HG02610 (cell line): ENCODE data around the gene USP2.
"Not testable (repeated sequence)": the region's sequence is repeated elsewhere in the genome, so short reads cannot be mapped to it uniquely, and the experiment has no call there.

Experiments used
- ATAC-seq: cut with Tn5 transposase; IDR thresholded peaks from one replicate; pipeline ENCODE4 v1.9.1; 2021; ENCODE audit warnings: mild to moderate bottlenecking, moderate library complexity; ENCODE audit not compliant: unreplicated experiment

The USP2 gene

DNA sequence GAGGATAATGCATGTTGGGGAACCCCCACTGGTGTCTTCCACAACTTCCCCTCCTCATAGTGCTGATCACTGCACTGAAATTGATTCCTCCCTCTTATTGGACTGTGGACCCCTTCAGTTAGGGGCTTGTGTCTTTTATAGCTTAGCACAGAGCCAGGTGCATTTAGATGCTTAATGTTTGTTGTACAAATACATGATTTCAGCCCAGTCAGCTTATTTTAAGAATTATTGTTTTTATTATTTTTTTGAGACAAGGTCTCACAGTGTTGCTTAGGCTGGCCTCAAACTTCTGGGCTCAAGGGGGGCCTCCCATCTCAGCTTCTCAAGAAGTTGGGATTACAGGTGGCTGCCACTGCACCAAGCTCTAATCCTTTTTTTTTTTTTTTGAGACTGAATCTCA lies 33.2 kb upstream of the USP2 start:
- ATAC-seq = no peak

DNA sequence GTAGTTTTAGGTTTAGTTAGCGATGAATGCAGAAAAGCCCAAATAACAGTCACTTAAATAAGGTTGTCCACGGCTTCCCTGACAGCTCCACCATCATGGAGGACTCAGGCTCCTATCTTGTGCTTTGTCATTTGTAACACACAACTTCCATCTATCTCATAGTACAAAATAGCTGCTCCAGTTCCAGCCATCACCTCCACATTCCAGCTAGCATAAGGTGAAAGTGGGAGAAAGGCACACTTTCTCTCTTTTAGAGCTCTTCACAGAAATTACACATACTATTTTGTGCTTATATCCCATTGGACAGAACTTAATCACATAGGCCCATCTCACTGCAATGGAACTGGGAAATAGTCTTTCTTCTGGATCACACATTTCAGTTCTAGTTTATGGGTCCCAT lies 32.8 kb upstream of the USP2 start:
- ATAC-seq = no peak

DNA sequence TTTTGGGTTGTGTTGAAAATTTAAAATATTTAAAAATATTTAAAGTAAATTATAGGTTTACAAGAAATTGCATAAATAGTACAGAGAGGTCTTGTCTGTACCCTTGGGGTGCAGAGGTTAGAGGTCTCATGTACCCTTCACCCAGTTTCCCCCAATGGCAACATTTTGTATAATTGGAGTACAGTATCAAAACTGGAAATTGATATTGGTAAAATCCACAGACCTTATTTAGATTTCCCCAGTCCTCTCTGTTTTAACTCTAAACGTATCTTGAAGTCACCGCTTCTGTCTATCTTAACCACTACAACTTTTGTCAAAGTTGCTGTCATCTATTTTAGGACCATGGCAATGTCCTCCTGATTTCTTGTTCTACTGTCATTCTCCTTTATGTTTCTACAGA lies 30.6 kb upstream of the USP2 start:
- ATAC-seq = no peak

DNA sequence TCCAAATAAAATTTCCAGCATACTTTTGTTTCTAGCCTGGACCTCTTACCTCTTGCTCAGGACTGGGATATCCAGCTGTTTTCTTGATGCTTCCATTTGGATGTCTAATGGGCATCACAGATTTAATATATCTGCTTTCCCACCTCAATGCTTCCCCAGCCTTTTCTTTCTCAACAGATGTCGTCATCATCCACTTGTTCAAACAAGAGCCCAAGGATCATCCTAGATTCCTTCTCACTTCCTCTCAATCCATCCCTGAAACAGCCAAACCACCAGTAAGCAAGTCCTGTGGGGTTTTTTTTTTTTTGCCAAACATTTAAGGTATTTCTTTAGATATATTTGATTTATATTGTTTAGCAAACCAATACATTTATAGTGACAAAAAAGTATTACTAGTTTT lies 29.0 kb upstream of the USP2 start:
- no peak for ATAC-seq

DNA sequence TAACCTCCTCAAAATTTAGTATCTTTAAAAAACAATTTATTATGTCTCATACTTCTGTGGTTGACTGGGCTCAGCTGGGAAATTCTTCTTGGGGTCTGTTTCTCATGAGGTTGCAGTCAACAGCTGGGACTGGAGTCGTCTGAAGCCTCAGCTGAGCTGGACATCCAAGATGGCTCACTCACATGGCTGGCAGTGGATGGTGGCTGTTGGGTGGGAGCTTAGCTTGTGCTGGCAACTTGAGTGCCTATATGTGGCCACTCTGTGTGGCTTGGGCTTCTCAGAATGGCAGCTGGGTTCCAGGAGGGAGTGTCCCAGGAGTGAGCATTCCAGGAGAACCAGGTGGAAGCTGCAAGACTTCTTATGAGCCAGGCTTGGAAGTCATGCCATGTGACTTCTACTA lies 28.2 kb upstream of the USP2 start:
- no peak for ATAC-seq

DNA sequence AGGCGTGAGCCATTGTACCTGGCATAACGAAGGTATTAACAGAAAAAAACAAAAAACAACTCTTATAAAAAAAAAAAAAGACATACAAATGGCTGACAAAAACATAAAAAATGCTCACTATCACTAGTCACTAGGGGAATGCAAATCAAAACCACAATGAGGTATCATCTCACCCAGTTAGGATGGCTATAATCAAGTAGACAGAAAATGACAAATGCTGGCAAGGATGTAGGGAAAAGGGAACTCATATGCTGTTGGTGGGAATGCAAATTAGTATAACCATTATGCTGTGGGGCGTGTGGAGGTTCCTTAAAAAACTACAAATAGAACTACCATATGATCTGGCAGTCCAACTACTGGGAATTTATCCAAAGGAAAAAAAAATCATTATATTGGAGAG lies 24.5 kb upstream of the USP2 start:
- no peak for ATAC-seq

DNA sequence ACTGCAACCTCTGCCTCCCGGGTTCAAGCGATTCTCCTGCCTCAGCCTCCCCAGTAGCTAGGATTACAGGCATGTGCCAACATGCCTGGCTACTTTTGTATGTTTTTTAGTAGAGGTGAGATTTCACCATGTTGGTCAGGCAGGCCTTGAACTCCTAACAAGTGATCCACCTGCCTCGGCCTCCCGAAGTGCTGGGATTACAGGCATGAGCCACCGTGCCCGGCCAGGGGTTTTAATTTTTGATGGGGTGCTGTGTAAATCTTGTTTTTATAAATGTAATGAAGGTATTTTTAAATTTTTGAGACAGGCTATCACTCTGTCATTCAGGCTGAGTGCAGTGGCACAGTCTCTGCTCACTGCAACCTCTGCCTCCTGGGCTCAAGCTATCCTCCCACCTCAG lies 24.0 kb upstream of the USP2 start:
- ATAC-seq = not testable (repeated sequence)

DNA sequence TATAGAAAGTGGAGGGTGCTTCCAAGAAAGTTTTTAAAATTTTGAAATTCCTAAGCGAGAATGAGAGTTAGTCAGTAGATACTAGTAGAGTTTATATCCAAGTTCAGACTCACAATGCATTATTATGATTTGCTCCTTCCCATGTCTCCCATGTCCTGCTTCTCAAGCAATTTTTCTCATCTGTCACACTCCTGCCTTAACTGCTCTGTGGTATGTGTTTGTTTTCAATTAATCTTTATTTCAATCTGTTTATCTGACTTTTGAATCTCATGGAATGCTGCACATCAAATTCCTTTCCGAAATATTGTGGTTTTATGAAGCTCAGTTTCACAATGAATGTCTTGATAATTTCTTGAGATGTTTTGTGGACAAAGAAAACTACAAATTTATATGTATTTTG lies 23.4 kb upstream of the USP2 start:
- no peak for ATAC-seq

DNA sequence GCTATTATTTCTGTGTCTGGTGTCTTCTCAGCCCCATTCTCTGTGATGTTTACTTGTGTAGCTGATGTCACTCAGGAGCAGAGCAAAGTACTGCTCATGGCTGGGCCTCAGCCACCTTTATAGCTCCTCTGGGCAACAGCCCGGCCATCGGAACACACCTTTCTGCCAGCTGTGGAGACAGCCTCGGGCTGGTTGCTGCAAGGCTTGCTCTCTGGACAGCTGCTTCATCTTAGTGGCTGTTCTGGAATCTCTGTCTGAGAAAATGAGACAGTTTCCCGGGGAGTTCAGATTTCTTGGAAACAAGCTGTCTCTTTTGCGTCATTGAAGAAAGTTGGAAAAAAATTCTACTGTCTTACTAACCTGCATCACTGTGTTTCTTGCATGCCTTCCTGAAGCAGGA lies 21.5 kb upstream of the USP2 start:
- ATAC-seq = no peak

DNA sequence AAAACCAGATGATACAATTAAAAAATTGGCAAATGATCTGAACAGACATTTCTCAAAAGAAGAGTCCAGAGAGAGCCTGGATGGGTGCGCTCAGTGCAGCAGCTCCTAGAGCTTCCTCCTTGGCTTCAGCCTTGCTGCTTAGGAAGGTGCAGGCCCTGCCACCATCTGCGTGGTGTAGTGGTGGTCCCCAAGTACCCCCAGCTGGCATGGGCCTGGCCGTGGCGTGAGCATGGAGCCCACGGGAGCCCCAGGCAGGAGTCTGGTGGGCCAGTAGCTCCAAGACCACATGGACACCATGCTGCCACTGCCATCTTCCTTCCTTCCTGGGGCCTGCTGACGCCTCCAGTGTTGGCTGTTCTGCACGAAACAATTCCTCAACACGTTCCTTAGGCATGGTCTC lies 21.0 kb upstream of the USP2 start:
- no peak for ATAC-seq

DNA sequence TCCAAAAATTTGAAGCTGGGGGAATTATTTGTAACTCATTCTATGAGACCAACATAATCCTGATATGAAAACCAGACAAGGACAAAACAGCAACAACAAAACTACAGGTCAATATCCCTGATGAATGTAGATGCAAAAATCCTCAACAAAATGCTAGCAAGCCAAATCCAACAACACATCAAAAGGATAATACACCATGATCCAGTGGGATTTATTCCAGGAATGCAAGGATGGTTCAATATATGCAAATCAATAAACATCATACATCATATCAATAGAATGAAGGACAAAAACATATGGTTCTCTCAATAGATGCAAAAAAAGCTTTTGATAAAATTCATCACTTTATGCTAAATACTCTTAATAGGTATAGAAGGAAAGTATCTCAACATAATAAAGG lies 19.4 kb upstream of the USP2 start:
- no peak for ATAC-seq

DNA sequence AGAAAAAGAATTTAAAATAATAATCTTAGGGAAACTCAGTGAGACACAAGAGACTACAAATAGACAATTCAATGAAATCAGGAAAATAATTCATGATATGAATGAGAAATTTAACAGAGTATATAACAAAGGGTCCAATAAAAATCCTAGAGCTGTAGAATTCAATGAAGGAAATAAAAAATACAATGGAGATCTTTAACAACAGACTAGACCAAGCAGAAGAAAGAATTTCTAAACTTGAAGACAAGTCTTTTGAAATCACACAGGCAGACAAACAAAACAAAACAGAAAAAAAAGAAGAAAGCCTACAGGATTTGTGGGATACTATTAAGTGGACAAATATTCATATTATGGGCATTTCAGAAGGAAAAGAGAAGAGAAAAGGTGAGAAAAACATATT lies 16.2 kb upstream of the USP2 start:
- ATAC-seq = no peak

DNA sequence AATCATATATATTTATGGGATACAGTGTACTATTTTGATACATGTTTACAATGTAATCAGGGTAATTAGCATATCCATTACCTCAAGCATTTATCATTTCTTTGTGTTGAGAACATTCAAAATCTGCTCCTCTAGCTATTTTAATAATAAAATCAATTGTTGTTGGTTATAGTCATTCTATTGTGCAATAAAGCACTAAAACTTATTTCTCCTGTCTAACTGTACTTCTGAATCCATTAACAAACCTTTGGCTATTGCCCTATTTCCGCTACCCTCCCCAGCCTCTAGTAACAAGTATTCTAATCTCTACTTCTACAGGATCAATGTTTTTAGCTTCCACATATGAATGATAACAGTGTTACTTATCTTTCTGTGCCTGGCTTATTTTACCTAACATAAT lies 15.3 kb upstream of the USP2 start:
- ATAC-seq = no peak

DNA sequence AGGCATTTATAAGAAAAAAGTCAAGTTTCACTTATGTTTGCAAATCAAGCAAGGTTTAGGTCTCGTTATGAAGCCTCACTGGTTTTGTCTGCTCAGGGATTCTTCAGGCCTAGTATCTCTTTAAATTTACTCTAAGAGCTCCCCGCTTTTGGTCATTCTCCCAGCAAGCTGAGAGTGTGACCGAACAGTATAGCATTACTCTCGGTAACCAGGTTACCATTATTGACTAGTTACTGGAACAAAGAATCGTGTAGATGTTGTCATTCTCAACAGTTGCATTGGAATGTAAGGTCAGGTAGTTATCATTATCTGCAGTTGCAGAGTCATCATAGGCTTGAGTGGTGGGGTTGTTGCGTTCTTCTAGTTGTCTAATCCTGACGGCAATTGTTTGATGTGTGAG lies 9.8 kb upstream of the USP2 start:
- no peak for ATAC-seq

DNA sequence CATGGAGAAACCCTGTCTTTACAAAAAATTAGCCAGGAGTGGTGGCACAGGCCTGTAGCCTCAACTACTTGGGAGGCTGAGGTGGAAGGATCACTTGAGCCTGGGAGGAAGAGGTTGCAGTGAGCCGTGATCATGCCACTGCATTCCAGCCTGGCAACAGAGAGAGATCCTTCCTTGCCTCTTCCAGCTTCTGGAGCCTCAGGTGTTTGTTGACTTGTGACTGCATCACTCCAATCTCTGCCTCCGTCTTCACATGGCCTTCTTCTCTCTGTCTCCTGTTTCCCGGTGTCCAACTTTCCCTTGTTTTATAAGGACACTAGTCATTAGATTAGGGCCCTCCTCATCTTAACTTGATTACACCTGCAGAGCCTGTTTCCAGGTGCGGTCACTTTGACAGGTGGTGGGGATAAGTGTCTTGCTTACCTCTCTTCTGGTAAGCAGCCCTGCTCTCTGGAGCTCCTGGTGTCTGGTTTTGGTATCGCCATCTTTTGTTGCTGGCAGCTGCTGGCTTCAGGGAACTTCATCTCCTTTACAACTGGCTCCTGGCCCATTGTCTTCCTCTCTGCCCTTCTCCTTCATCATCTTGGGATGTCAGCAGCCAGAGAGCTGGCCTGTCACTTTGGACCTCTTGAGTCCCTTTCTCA lies 8.2 kb upstream of the USP2 start:
- no peak for ATAC-seq

DNA sequence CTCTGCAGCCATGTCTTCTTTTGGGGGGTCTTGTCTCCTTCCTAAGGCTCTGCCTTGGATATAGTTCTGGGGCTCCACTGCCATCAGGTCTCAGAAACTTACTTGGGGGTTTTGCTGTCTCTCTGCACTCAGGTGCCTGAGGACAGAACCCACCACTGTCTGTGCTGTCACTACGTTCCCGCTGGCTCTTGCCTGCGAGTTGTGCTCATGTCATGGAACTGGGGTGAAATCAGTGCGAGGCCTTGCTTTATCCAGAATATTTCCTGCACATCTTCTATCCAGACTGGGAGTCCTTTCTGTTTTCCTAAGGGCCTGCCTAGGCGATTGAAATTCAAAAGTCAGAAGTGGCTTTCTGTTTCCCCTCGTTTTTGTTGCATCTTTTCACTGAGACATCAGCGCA lies 6.6 kb upstream of the USP2 start:
- ATAC-seq = no peak

DNA sequence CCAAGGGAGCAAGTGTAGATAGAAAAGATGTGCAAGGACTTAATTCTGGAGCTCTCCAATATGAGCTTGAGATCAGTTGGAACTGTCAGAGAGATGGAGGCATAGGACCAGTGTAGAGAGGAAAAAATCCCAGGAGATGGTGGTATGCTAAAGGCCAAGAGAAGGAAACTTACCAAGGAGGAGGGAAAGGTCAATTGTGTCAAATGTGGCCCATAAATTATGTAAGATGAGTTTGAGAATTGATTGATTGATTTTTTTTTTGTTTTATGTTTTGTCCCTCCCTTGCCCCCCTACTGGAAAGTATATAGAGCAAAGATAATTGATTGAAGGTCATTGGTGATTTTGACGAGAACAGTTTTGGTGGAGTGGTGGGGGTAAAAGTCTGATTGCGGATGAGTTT lies 2.8 kb upstream of the USP2 start:
- ATAC-seq = no peak

DNA sequence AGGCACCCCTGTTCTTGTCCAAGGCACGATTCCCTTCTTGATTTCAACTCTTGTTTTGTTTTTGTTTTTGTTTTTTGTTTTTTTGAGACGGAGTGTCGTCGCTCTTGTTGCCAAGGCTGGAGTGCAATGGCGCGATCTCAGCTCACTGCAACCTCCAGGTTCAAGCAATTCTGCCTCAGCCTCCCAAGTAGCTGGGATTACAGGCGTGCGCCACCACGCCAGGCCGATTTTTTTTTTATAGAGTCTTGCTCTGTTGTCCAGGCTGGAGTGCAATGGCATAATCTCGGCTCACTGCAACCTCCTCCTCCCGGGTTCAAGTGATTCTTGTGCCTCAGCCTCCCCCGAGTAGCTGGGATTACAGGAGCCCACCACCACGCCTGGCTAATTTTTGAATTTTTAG lies 1.0 kb upstream of the USP2 start:
- ATAC-seq = not testable (repeated sequence)

DNA sequence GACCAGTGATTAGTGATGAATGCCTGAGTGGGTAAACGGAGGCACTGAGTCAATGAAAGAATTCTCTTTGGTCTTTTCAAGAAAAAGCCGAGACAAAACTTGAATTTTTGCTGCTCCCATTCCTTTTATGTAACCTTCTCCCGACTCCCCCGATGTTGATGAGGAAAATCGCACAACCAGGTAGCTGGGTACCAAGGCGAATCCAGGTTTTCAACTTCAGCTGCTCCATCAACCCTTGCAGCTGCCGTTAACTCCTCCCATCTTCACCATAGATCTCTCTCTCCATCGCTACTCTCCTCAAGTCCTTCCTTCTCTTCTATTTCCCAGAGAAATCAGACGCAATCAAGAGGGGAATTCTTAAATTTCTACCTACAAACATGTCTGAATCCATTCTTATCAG lies 611 bp upstream of the USP2 start:
- no peak for ATAC-seq

DNA sequence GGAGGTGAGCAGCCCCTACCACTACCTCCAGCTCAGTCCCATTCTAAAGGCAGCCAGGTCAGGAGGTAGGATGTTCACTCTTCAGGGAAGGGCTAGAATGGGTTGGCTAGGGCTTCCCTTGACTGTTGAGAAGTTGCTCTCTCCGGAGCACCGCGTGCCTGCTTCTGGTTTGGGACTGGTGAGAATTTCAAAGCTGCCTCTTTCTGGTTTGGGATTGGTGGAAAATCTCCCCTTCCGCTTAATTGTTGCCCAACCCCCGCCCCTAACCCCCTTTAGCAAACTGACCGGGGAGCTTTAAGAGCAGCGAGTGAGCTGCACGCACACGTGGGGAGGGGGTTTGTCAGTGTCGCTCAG lies 686 bp downstream of the USP2 start:
- no peak for ATAC-seq

DNA sequence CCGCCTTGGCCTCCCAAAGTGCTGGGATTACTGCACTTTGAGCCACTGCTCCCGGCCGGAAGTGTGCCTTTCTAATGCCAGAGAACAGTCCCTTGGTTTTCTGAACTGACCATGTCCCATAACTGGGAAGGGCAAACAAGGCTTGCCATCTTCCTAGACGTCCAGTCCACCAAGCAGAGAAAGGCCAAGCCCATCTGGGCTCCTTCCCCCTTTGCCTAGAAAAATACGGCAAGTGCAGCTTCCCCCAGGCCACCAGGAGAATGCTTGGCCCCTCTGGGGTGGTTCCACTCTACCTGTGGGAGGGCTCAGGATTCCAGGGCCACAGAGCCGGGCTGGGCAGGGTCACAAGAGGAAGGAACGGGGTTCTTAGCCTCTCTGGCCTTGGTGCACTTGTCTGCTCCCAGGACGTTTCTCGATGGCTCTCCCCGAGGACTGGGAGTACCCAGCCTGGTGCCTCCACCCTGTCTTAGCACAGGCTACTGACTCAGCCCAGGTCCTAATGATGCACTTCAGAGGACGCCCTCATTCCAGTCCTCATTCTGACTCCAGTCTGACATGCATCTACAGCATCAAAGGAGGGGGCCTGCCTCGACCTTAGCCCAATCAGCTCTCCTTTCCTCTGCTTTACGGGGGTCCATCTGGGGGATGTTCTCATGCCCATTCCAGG lies 1.2 kb downstream of the USP2 start:
- no peak for ATAC-seq

DNA sequence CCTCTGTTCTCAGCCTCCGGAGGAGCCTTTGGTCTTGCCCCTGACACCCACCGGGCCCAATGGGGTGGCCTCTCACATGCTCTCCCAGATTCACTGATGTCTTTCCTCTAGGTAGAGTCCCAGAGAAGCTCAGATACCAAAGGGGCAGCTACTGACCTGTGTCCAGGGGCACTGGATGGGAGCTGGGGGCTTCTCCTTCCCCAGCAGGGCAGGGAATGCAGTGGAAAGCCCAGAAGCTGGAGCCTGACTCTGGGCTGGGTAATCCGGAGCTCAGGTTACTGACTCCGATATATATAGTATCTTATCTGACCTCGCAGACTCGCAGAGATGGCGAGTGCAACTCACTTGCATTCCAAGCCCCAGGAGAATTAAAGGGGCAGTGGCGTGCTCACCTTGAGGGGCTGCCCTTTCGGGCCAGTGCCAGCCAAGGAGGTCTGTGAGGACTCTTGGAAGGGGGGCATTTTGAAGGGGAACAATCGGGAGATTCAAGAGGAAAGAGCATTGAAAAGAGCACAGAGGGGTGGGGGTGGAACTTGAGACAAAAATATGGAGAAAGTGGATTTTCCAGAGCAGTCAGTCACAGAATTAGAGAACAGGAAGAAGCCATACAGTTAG lies 2.5 kb downstream of the USP2 start:
- ATAC-seq = no peak
